ENCODE results near the gene ZNF215. TPM values are rescaled to one million over a fixed set of nuclear protein-coding genes. Genes with fewer than 3 reads are reported as not detected.

ZNF215 gene
- total and polyA plus RNA-seq, 2 donors (not counting 1 experiment from before 2014, with no cell fraction given), result 0.85 to 2.8 TPM

GRCh38 chr11:6911378-6911777, 14.8 kb upstream of the ZNF215 start:
- TF ChIP-seq EZH2 (IDR thresholded peaks at IDR 0.05; ENCODE audit: borderline replicate concordance, insufficient read depth, low read depth, low read length, poor library complexity, severe bottlenecking) (no peak), CTCF (IDR thresholded peaks at IDR 0.05) (no peak)
- H3K4me2 ChIP-seq (replicated peaks; ENCODE audit: low read depth, low read length, poor library complexity, severe bottlenecking), result no peak overlapping the region
- DNase-seq (no peak), ATAC-seq (ENCODE audit: low read depth) (no peak)
- no peaks in the 10 kb centered on the region for H4K20me1 ChIP-seq (ENCODE audit: control insufficient read depth, insufficient read depth, low read length, poor library complexity, severe bottlenecking)
- no peaks in the 10 kb centered on the region for H3K9me3 Mint-ChIP-seq (ENCODE audit: insufficient read depth)
- no peak overlapping the region for H3K4me3 Mint-ChIP-seq
- H3K4me1 ChIP-seq (ENCODE audit: control insufficient read depth in 2 of 2, insufficient read depth in 2 of 2, low read length in 2 of 2), result no peaks in the 10 kb centered on the region
- H3K4me3 ChIP-seq (ENCODE audit: control extremely low read depth in 1 of 5, extremely low read depth in 1 of 5, insufficient read depth in 1 of 5, low read depth in 2 of 5, low read length in 4 of 5), result no peak overlapping the region
- no peak overlapping the region for H3K27ac Mint-ChIP-seq
- H3K4me1 Mint-ChIP-seq, result no peaks in the 10 kb centered on the region
- no peaks in the 10 kb centered on the region for H3K27me3 ChIP-seq (replicated peaks in 1 of 4; ENCODE audit: control extremely low read depth in 1 of 4, control insufficient read depth in 3 of 4, insufficient read depth in 4 of 4, low read length in 3 of 4)
- CTCF ChIA-PET, result no interaction called here
- no peaks in the 10 kb centered on the region for H3K36me3 ChIP-seq (replicated peaks in 1 of 2; ENCODE audit: control extremely low read depth in 1 of 2, control insufficient read depth in 1 of 2, extremely low read depth in 1 of 2, insufficient read depth in 2 of 2, low read length in 1 of 2)
- H3K27me3 Mint-ChIP-seq, result no peaks in the 10 kb centered on the region
- intact Hi-C loops (cut with micrococcal nuclease), result no loop called here
- no peaks in the 10 kb centered on the region for H3K79me2 ChIP-seq (ENCODE audit: control insufficient read depth, insufficient read depth, low read length)
- H3K9ac ChIP-seq (ENCODE audit: low read length), result no peak overlapping the region
- H3K27ac ChIP-seq (ENCODE audit: low read length in 2 of 2), result no peak overlapping the region
- H3K9me3 ChIP-seq (ENCODE audit: control extremely low read depth in 1 of 3, control insufficient read depth in 2 of 3, insufficient read depth in 1 of 3, low read length in 2 of 3), result peaks cover 0 to 1% (median 0%) of the 10 kb centered on the region in 3 donors
- no CpG with 5 or more reads among the region's 3 CpGs for WGBS (ENCODE audit: insufficient coverage)
- H2AFZ ChIP-seq (ENCODE audit: insufficient read depth, low read depth, low read length, poor library complexity, severe bottlenecking), result no peak overlapping the region
- POLR2A ChIA-PET, result no interaction called here

GRCh38 chr11:6911948-6912347, 14.3 kb upstream of the ZNF215 start:
- Histone ChIP-seq H4K20me1 (ENCODE audit: control insufficient read depth, insufficient read depth, low read length, poor library complexity, severe bottlenecking) (no peaks in the 10 kb centered on the region), H3K79me2 (ENCODE audit: control insufficient read depth, insufficient read depth, low read length) (no peaks in the 10 kb centered on the region), H2AFZ (ENCODE audit: insufficient read depth, low read depth, low read length, poor library complexity, severe bottlenecking) (no peak overlapping the region), H3K36me3 (replicated peaks in 1 of 2; ENCODE audit: control extremely low read depth in 1 of 2, control insufficient read depth in 1 of 2, extremely low read depth in 1 of 2, insufficient read depth in 2 of 2, low read length in 1 of 2) (no peaks in the 10 kb centered on the region), H3K9ac (ENCODE audit: low read length) (no peak overlapping the region), H3K4me2 (replicated peaks; ENCODE audit: low read depth, low read length, poor library complexity, severe bottlenecking) (no peak overlapping the region), H3K4me3 (ENCODE audit: control extremely low read depth in 1 of 5, extremely low read depth in 1 of 5, insufficient read depth in 1 of 5, low read depth in 2 of 5, low read length in 4 of 5) (no peak overlapping the region), H3K4me1 (ENCODE audit: control insufficient read depth in 2 of 2, insufficient read depth in 2 of 2, low read length in 2 of 2) (no peaks in the 10 kb centered on the region), H3K27me3 (replicated peaks in 1 of 4; ENCODE audit: control extremely low read depth in 1 of 4, control insufficient read depth in 3 of 4, insufficient read depth in 4 of 4, low read length in 3 of 4) (no peaks in the 10 kb centered on the region), H3K9me3 (ENCODE audit: control extremely low read depth in 1 of 3, control insufficient read depth in 2 of 3, insufficient read depth in 1 of 3, low read length in 2 of 3) (peaks cover 0 to 1% (median 0%) of the 10 kb centered on the region in 3 donors), H3K27ac (ENCODE audit: low read length in 2 of 2) (no peak overlapping the region)
- intact Hi-C loops (cut with micrococcal nuclease), result no loop called here
- Mint-ChIP-seq H3K27me3 (no peaks in the 10 kb centered on the region), H3K4me1 (no peaks in the 10 kb centered on the region), H3K27ac (no peak overlapping the region), H3K4me3 (no peak overlapping the region), H3K9me3 (ENCODE audit: insufficient read depth) (no peaks in the 10 kb centered on the region)
- DNase-seq (no peak), ATAC-seq (ENCODE audit: low read depth) (no peak)
- POLR2A ChIA-PET, result no interaction called here
- CTCF ChIA-PET, result no interaction called here
- TF ChIP-seq EZH2 (IDR thresholded peaks at IDR 0.05; ENCODE audit: borderline replicate concordance, insufficient read depth, low read depth, low read length, poor library complexity, severe bottlenecking), result no peak
- 100% methylated on average over 1 of the region's 3 CpGs for WGBS (ENCODE audit: insufficient coverage)
